ENCODE measurements around the gene KRTCAP3.

The KRTCAP3 gene

DNA sequence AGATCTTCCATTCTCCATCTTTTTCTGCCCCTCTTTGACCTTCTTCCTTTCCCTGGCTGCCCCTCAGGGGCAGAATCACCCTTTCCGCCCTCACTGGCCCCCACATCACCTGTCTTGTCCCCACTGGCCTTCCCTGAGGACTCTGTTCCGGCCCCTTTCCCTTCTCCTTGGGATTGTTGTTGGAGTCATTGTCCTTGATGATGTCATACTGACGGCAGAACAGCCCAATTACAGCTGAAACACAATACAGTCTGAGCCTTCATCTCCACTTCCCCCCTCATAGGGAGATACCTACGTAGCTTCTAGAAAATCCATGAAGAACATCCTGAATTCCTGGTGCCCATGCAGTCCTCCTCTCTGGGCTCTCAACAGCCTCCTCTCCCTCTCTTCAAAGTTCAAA is 50.4 kb downstream of the KRTCAP3 start:
- no peak for DNase-seq (ENCODE audit: low read depth)

DNA sequence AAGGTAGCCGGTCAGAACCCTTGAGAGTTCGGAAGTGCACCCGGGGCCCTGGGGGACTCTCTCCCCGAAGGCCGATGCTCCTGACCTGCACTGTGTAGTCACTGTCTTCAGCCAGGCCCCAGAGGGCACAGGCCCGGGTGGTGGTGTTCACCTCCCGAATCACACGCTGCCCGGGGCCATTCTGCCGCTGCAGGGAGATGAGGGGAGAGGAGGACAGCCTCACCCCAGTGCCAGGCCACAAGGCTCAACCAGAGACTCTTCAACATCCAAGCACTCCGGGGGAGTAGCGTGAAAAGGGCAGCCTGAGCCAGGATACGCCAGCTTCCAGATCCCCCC is 51.7 kb downstream of the KRTCAP3 start:
- TF ChIP-seq, protein P1, sequence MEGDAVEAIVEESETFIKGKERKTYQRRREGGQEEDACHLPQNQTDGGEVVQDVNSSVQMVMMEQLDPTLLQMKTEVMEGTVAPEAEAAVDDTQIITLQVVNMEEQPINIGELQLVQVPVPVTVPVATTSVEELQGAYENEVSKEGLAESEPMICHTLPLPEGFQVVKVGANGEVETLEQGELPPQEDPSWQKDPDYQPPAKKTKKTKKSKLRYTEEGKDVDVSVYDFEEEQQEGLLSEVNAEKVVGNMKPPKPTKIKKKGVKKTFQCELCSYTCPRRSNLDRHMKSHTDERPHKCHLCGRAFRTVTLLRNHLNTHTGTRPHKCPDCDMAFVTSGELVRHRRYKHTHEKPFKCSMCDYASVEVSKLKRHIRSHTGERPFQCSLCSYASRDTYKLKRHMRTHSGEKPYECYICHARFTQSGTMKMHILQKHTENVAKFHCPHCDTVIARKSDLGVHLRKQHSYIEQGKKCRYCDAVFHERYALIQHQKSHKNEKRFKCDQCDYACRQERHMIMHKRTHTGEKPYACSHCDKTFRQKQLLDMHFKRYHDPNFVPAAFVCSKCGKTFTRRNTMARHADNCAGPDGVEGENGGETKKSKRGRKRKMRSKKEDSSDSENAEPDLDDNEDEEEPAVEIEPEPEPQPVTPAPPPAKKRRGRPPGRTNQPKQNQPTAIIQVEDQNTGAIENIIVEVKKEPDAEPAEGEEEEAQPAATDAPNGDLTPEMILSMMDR (IDR thresholded peaks at IDR 0.05; ENCODE audit: low read depth, low read length, missing control alignments) = no peak
- H3K4me3 ChIP-seq (ENCODE audit: low read depth, low read length) = no peak overlapping the region
- no peak for DNase-seq (ENCODE audit: low read depth)

More for the DNA sequence above, 50.4 kb downstream of the KRTCAP3 start:
- H3K4me3 ChIP-seq (ENCODE audit: low read depth, low read length) = no peak overlapping the region
- TF ChIP-seq, protein P1 (IDR thresholded peaks at IDR 0.05; ENCODE audit: low read depth, low read length, missing control alignments) = no peak
